ENCODE results near the gene UBE2H.

The UBE2H gene

DNA sequence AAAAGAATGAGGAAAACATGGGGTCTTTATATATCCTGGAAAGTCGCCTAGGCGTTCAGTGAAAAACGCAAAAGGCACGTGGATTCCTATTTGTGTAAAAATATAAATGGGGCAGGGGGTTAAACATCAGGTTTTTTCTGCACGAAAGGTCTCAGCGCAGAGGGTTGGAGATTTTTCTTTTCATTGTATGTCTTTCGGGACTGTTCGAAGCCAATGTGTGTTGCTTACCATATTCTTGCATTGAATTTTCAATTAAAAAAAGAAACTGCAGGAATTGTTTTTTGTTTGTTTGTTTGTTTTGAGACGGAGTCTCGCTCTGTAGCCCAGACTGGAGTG lies 169.2 kb downstream of the UBE2H start:
- no peak for DNase-seq

DNA sequence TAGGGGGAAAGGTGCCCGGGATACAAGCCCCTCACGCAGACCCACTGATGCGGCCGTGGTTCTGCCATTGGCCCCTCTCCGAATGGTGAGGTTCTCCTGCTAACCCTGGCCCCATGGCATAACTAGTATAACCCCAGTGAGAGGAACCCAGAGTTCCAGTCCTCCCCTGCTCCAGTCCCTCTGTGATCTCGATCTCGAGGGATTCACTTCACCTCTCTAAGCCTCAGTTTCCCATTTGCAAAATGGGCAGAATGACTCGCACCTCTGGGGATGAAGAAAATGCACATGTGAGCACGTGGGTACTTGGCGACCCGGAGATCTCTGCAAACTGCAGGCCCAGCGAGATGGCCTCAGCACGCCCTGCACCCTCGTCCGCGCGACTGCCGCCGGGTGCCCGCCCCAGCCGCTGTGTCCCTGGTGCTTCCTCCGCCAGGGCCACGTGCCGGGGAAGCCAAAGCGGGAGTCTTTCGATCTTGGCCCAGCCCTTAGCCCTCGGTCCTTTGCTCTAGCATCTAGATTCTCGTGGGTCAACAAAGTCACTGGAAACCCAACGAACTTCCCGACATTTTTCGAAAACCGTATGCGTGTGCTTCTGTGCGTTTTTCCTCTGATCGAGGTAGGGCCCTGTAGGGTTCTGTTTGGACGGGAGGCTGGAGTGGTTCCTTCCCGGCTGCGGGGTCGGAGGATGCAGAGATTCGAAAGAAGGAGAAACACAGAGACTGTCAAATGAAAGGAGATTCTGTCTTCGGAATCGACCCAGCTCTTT lies 169.8 kb downstream of the UBE2H start:
- DNase-seq, result no peak

DNA sequence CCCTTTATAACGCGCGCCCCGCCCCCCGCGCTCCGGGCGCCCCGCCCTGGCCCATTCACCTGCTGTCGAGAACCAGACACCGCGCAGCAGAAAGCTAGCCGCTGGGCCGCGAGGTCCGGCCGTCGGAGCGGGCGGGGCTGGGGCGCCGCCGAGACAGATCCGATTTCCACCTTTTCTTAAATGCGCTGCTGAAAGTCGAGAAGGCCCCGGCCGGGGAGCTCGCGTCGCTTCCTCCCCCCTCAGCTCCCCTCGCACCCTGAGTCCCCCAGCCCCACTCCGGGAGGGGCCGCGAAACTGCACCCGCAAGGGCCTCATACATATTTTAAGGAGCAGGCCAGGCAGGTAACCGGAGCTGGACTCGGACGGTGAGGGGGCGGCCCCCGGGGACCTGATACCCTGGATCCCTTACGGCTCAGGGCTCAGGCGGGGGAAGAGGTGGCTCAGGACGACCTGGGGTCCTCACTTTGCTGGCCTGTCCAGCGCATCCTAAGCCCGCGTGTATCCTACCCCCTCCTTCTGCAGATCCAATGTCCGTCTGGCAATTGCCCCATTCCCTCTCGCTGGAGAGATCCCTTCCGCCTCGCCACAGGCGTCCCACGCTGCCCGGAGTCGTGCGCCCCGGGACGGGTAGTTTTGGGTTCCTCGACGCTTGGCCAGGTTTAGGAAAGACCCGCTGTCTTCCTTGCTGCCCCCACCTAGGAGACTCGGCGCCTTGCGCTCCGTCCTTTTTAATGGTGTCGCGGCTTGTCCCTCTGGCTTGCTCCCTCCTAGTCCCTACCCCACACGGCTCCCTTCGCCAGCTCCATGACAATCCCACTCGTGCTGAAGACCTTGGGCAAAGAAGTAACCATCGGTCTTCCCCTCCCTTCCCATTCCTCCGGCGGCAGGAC lies 170.6 kb downstream of the UBE2H start:
- DNase-seq, result peak; percentile 42

- DNase-seq, result peak; percentile 34
These were observed 171.5 kb downstream of the UBE2H start for GRCh38 chr7:129780974-129781927.
